ENCODE measurements around the gene CCRL2.

The CCRL2 gene

GRCh38 chr3:46433841-46434240 is 26.8 kb downstream of the CCRL2 start:
- TF ChIP-seq CTCF (IDR thresholded peaks at IDR 0.05; ENCODE audit: borderline replicate concordance, insufficient read depth, low read depth, low read length): no peak
- H3K4me3 ChIP-seq (ENCODE audit: low read depth, low read length): no peak overlapping the region

- no peak overlapping the region for H3K4me3 ChIP-seq (ENCODE audit: low read depth, low read length)
- no peak for TF ChIP-seq CTCF (IDR thresholded peaks at IDR 0.05; ENCODE audit: borderline replicate concordance, insufficient read depth, low read depth, low read length)
These were observed 28.1 kb downstream of the CCRL2 start for GRCh38 chr3:46435081-46435726.

GRCh38 chr3:46438831-46439230 is 31.8 kb downstream of the CCRL2 start:
- H3K4me3 ChIP-seq (ENCODE audit: low read depth, low read length): no peak overlapping the region
- TF ChIP-seq CTCF (IDR thresholded peaks at IDR 0.05; ENCODE audit: borderline replicate concordance, insufficient read depth, low read depth, low read length): no peak

- H3K4me3 ChIP-seq (ENCODE audit: low read depth, low read length): no peak overlapping the region
- TF ChIP-seq CTCF (IDR thresholded peaks at IDR 0.05; ENCODE audit: borderline replicate concordance, insufficient read depth, low read depth, low read length): no peak
These were observed 33.7 kb downstream of the CCRL2 start for GRCh38 chr3:46440531-46441294.

- TF ChIP-seq CTCF (IDR thresholded peaks at IDR 0.05; ENCODE audit: borderline replicate concordance, insufficient read depth, low read depth, low read length): peak; percentile 41; the same call in 1 of the 2 replicates
- no peak overlapping the region for H3K4me3 ChIP-seq (ENCODE audit: low read depth, low read length)
These were observed 35.8 kb downstream of the CCRL2 start for GRCh38 chr3:46442576-46443530.

GRCh38 chr3:46447228-46447985 is 40.3 kb downstream of the CCRL2 start:
- TF ChIP-seq CTCF (IDR thresholded peaks at IDR 0.05; ENCODE audit: borderline replicate concordance, insufficient read depth, low read depth, low read length): no peak
- H3K4me3 ChIP-seq (ENCODE audit: low read depth, low read length): no peak overlapping the region
